Osteocyte (in vitro differentiated cells): ENCODE data around the gene FAM72C. TPM values are rescaled to one million over a fixed set of nuclear protein-coding genes. Genes with fewer than 3 reads are reported as not detected.
"Not testable (repeated sequence)": the region's sequence is repeated elsewhere in the genome, so short reads cannot be mapped to it uniquely, and the experiment has no call there.

ENCODE experiments used
- DNase-seq: peaks from one replicate; pipeline ENCODE4 v3.0.0; 2021; ENCODE audit warnings: mixed read lengths; ENCODE audit not compliant: unreplicated experiment; ENCODE audit errors: extremely low spot score
- H3K27ac Mint-ChIP-seq: one replicate; pipeline ENCODE4 v1.8.0; 2021; ENCODE audit warnings: mild to moderate bottlenecking, mixed read lengths; ENCODE audit not compliant: unreplicated experiment
- H3K27me3 Mint-ChIP-seq: one replicate; pipeline ENCODE4 v1.8.0; 2021; ENCODE audit warnings: mixed read lengths; ENCODE audit not compliant: unreplicated experiment
- H3K36me3 Mint-ChIP-seq: one replicate; pipeline ENCODE4 v1.8.0; 2021; ENCODE audit warnings: mixed read lengths; ENCODE audit not compliant: unreplicated experiment
- H3K4me1 Mint-ChIP-seq: one replicate; pipeline ENCODE4 v1.8.0; 2021; ENCODE audit warnings: mixed read lengths; ENCODE audit not compliant: unreplicated experiment
- H3K4me3 Mint-ChIP-seq: one replicate; pipeline ENCODE4 v1.8.0; 2021; ENCODE audit warnings: mild to moderate bottlenecking, moderate library complexity, mixed read lengths; ENCODE audit not compliant: unreplicated experiment
- H3K9me3 Mint-ChIP-seq: one replicate; pipeline ENCODE4 v1.8.0; 2021; ENCODE audit warnings: mixed read lengths; ENCODE audit not compliant: unreplicated experiment
- total RNA-seq: library from RNA; stranded (reverse); gene quantifications from 2 replicates; pipeline ENCODE4 v1.2.1, GENCODE V29; 2021

The FAM72C gene
- total RNA-seq, 1 donor from 2014 or later = 0.27 TPM

- H3K4me1 Mint-ChIP-seq, H3K27me3 Mint-ChIP-seq, H3K9me3 Mint-ChIP-seq, H3K36me3 Mint-ChIP-seq: not testable (repeated sequence)
- peak; percentile 36 for DNase-seq
- Mint-ChIP-seq H3K4me3 (peak overlapping the region; percentile 84), H3K27ac (peak overlapping the region; percentile 88)
These were observed 2.2 kb upstream of the FAM72C start for GRCh38 chr1:143973876-143974414.

GRCh38 chr1:143972753-143973326, 1.1 kb upstream of the FAM72C start:
- H3K36me3 Mint-ChIP-seq, H3K27me3 Mint-ChIP-seq, H3K4me1 Mint-ChIP-seq, DNase-seq, H3K4me3 Mint-ChIP-seq, H3K27ac Mint-ChIP-seq, H3K9me3 Mint-ChIP-seq: not testable (repeated sequence)

- not testable (repeated sequence) for H3K36me3 Mint-ChIP-seq, H3K27ac Mint-ChIP-seq
These were observed 5.9 kb downstream of the FAM72C start for GRCh38 chr1:143965860-143966259.

GRCh38 chr1:143964294-143964693, 7.5 kb downstream of the FAM72C start:
- not testable (repeated sequence) for H3K27ac Mint-ChIP-seq, H3K9me3 Mint-ChIP-seq, DNase-seq, H3K4me3 Mint-ChIP-seq, H3K36me3 Mint-ChIP-seq, H3K4me1 Mint-ChIP-seq, H3K27me3 Mint-ChIP-seq

More at GRCh38 chr1:143965860-143966259, 5.9 kb downstream of the FAM72C start:
- H3K4me3 Mint-ChIP-seq, H3K9me3 Mint-ChIP-seq, H3K27me3 Mint-ChIP-seq, H3K4me1 Mint-ChIP-seq, DNase-seq: not testable (repeated sequence)

GRCh38 chr1:143955930-143956329, 15.9 kb downstream of the FAM72C start:
- not testable (repeated sequence) for H3K4me3 Mint-ChIP-seq, H3K27me3 Mint-ChIP-seq, H3K36me3 Mint-ChIP-seq, H3K9me3 Mint-ChIP-seq, H3K4me1 Mint-ChIP-seq, DNase-seq, H3K27ac Mint-ChIP-seq

- not testable (repeated sequence) for H3K36me3 Mint-ChIP-seq, H3K9me3 Mint-ChIP-seq, H3K27me3 Mint-ChIP-seq, DNase-seq, H3K27ac Mint-ChIP-seq, H3K4me3 Mint-ChIP-seq, H3K4me1 Mint-ChIP-seq
These were observed 18.9 kb downstream of the FAM72C start for GRCh38 chr1:143952913-143953312.

GRCh38 chr1:143951485-143952391, 20.0 kb downstream of the FAM72C start:
- not testable (repeated sequence) for H3K9me3 Mint-ChIP-seq, H3K27ac Mint-ChIP-seq, DNase-seq, H3K27me3 Mint-ChIP-seq, H3K36me3 Mint-ChIP-seq, H3K4me3 Mint-ChIP-seq, H3K4me1 Mint-ChIP-seq

- not testable (repeated sequence) for H3K36me3 Mint-ChIP-seq, H3K4me1 Mint-ChIP-seq, H3K4me3 Mint-ChIP-seq, H3K27ac Mint-ChIP-seq, DNase-seq, H3K27me3 Mint-ChIP-seq, H3K9me3 Mint-ChIP-seq
These were observed 24.0 kb downstream of the FAM72C start for GRCh38 chr1:143947749-143948148.

GRCh38 chr1:143945253-143945652, 26.5 kb downstream of the FAM72C start:
- not testable (repeated sequence) for DNase-seq, H3K4me1 Mint-ChIP-seq, H3K36me3 Mint-ChIP-seq, H3K4me3 Mint-ChIP-seq, H3K27me3 Mint-ChIP-seq, H3K27ac Mint-ChIP-seq, H3K9me3 Mint-ChIP-seq

- H3K4me3 Mint-ChIP-seq, H3K4me1 Mint-ChIP-seq, H3K36me3 Mint-ChIP-seq, H3K9me3 Mint-ChIP-seq, DNase-seq, H3K27ac Mint-ChIP-seq, H3K27me3 Mint-ChIP-seq: not testable (repeated sequence)
These were observed 27.1 kb downstream of the FAM72C start for GRCh38 chr1:143944576-143945240.

- not testable (repeated sequence) for H3K4me3 Mint-ChIP-seq, H3K36me3 Mint-ChIP-seq, H3K4me1 Mint-ChIP-seq, H3K27ac Mint-ChIP-seq, DNase-seq, H3K27me3 Mint-ChIP-seq, H3K9me3 Mint-ChIP-seq
These were observed 28.3 kb downstream of the FAM72C start for GRCh38 chr1:143943319-143943978.
